ENCODE data around the gene CD40. TPM values are rescaled to one million over a fixed set of nuclear protein-coding genes. Genes with fewer than 3 reads are reported as not detected.

CD40 gene
- total and polyA plus RNA-seq, 12 donors, result 4.5 to 20.5 (median 9.4) TPM

DNA sequence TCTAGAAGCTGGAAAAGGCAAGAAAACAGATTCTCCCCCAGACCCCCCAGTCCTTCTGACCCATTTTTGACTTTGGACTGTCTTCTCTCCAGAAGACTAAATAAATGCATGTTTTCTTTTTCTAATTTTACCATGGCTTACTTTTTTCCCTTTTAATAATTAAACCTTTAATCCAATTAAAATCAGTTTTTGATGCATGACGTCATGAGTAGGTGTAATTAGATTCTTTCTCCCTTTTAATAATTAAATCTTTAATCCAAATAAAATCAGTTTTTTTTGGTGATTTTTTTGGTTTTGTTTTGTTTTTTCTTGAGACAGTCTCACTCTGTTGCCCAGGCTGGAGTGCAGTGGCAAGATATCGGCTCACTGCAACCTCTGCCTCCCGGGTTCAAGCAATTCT, 15.2 kb upstream of the CD40 start:
- 80 to 87% (median 83%) methylated on average over 3 of the region's 3 CpGs for WGBS, 4 donors
- TF ChIP-seq POLR2A (IDR thresholded peaks at IDR 0.05), result no peak
- TF ChIP-seq, protein P1, sequence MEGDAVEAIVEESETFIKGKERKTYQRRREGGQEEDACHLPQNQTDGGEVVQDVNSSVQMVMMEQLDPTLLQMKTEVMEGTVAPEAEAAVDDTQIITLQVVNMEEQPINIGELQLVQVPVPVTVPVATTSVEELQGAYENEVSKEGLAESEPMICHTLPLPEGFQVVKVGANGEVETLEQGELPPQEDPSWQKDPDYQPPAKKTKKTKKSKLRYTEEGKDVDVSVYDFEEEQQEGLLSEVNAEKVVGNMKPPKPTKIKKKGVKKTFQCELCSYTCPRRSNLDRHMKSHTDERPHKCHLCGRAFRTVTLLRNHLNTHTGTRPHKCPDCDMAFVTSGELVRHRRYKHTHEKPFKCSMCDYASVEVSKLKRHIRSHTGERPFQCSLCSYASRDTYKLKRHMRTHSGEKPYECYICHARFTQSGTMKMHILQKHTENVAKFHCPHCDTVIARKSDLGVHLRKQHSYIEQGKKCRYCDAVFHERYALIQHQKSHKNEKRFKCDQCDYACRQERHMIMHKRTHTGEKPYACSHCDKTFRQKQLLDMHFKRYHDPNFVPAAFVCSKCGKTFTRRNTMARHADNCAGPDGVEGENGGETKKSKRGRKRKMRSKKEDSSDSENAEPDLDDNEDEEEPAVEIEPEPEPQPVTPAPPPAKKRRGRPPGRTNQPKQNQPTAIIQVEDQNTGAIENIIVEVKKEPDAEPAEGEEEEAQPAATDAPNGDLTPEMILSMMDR (IDR thresholded peaks at IDR 0.05), result no peak
- no peak for DNase-seq
- Histone ChIP-seq H3K4me1 (replicated peaks in 1 of 2) (no peaks in the 10 kb centered on the region), H3K36me3 (replicated peaks in 1 of 2) (no peaks in the 10 kb centered on the region), H3K9me3 (replicated peaks in 1 of 3) (no peaks in the 10 kb centered on the region), H3K4me3 (no peak overlapping the region), H3K27ac (no peak overlapping the region), H3K27me3 (no peaks in the 10 kb centered on the region)
- intact Hi-C loops (cut with DNase I), result no loop called here

DNA sequence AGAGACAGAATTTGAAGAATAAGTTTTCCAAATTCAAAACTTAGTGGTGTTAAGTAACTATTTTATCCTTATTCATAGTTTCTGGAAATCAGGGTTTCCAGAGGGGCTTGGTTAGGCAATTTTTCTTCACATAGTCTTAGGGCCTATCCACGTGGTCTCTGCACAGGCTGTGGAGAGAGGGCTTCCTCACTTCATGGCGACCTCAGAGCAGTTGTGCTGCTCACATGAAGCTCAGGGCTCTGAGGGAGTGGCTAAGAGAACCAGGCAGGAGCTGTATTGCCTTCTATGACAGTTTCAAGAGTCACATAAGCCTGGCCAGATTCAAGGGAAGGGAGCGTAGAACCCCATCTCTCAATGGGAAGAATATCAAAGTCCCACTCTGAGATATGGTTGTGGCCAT, 13.9 kb upstream of the CD40 start:
- Histone ChIP-seq H3K27ac (no peak overlapping the region), H3K9me3 (replicated peaks in 1 of 3) (no peaks in the 10 kb centered on the region), H3K36me3 (replicated peaks in 1 of 2) (no peaks in the 10 kb centered on the region), H3K4me3 (no peak overlapping the region), H3K27me3 (no peaks in the 10 kb centered on the region), H3K4me1 (replicated peaks in 1 of 2) (no peaks in the 10 kb centered on the region)
- TF ChIP-seq, protein P1 (IDR thresholded peaks at IDR 0.05), result no peak
- no peak for TF ChIP-seq POLR2A (IDR thresholded peaks at IDR 0.05)
- WGBS, 4 donors, result 50 to 90% (median 81%) methylated on average over 1 to 3 of the region's 3 CpGs
- intact Hi-C loops (cut with DNase I), result no loop called here
- no peak for DNase-seq

DNA sequence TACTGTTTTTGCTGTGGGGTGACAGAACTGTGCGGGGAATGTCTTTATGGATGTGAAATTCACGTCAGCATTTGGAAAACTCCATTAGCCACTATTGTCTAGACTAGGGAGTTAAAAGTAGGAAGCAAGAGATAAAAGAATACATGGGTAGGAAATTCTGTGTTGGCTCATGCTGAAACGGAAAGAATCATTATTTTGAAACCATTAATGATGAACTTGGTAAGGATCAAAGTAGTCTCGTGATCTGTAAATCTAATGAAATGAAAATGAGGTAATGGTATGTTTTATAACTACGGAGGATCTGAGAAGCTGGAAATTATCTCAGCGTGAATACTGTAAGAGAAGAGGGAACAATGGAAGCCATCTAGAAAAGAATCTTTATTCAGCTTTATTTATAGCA, 11.1 kb upstream of the CD40 start:
- no peak for DNase-seq
- intact Hi-C loops (cut with DNase I), result no loop called here
- no peaks in the 10 kb centered on the region for H3K4me1 ChIP-seq (replicated peaks in 1 of 2)
- no peak overlapping the region for H3K27ac ChIP-seq
- no peak overlapping the region for H3K4me3 ChIP-seq
- H3K9me3 ChIP-seq (replicated peaks in 1 of 3), result no peaks in the 10 kb centered on the region
- no peaks in the 10 kb centered on the region for H3K27me3 ChIP-seq
- H3K36me3 ChIP-seq (replicated peaks in 1 of 2), result no peaks in the 10 kb centered on the region
- WGBS, 4 donors, result 61 to 70% (median 64%) methylated on average over 6 of the region's 6 CpGs
- TF ChIP-seq, protein P1 (IDR thresholded peaks at IDR 0.05), result no peak
- no peak for TF ChIP-seq POLR2A (IDR thresholded peaks at IDR 0.05)

DNA sequence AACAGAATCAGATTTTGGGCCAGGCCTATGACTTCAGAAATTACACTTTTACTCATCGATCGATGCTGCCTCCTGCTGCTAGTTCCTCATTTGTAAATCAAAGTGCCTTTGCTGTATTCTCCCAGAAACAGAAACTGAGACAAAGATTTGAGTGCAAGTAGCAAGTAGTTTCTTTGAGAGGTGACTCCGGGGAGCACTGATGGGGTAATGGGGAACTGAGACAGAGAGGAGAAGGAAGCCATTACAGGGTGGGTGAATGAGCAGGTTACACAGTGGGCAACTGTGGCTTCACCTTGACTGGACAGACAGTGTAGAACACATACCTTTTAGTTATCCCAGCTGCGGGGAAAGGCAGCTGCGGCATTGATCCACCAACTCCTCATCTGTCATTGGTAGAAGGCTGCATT, 9.7 kb upstream of the CD40 start:
- Histone ChIP-seq H3K27ac (no peak overlapping the region), H3K4me3 (no peak overlapping the region), H3K9me3 (replicated peaks in 1 of 3) (no peaks in the 10 kb centered on the region), H3K27me3 (no peaks in the 10 kb centered on the region), H3K4me1 (replicated peaks in 1 of 2) (no peaks in the 10 kb centered on the region), H3K36me3 (replicated peaks in 1 of 2) (no peaks in the 10 kb centered on the region)
- TF ChIP-seq POLR2A (IDR thresholded peaks at IDR 0.05), result no peak
- TF ChIP-seq, protein P1 (IDR thresholded peaks at IDR 0.05), result no peak
- DNase-seq, result no peak
- WGBS, 4 donors, result 69 to 85% (median 77%) methylated on average over 5 of the region's 5 CpGs
- intact Hi-C loops (cut with DNase I), result no loop called here
